ENCODE data around the gene UBAC2. TPM values are rescaled to one million over a fixed set of nuclear protein-coding genes. Genes with fewer than 3 reads are reported as not detected.

The UBAC2 gene
- total RNA-seq, 1 experiment from 2014 or later: 45.8 TPM

- Histone ChIP-seq H3K27ac (ENCODE audit: low read depth, low read length, poor library complexity, severe bottlenecking) (no peak overlapping the region), H3K4me3 (ENCODE audit: low read depth, low read length, poor library complexity, severe bottlenecking) (no peak overlapping the region), H3K9me3 (ENCODE audit: low read depth, low read length, poor library complexity, severe bottlenecking) (no peaks in the 10 kb centered on the region), H3K36me3 (ENCODE audit: insufficient read depth, low read length, poor library complexity, severe bottlenecking) (peaks cover 6% of the 10 kb centered on the region), H3K4me1 (ENCODE audit: insufficient read depth, low read length, poor library complexity, severe bottlenecking) (no peaks in the 10 kb centered on the region), H3K27me3 (replicated peaks; ENCODE audit: insufficient read depth, low read depth, low read length, poor library complexity) (no peaks in the 10 kb centered on the region)
- intact Hi-C loops (cut with micrococcal nuclease; ENCODE audit: unreplicated experiment): no loop called here
- TF ChIP-seq EZH2 (IDR thresholded peaks at IDR 0.05; ENCODE audit: borderline replicate concordance, low read depth, low read length, poor library complexity, severe bottlenecking) (no peak), CTCF (conservative IDR thresholded peaks at IDR 0.05; ENCODE audit: low read depth, low read length) (no peak)
- no TSS peak for BruUV-seq (replicated peaks)
- CTCF ChIA-PET: no interaction called here
- POLR2A ChIA-PET (ENCODE audit: low non-redundant PET): no interaction called here
- DNase-seq (ENCODE audit: low spot score): no peak
These were observed 142.2 kb downstream of the UBAC2 start for GRCh38 chr13:99342723-99343315.

DNA sequence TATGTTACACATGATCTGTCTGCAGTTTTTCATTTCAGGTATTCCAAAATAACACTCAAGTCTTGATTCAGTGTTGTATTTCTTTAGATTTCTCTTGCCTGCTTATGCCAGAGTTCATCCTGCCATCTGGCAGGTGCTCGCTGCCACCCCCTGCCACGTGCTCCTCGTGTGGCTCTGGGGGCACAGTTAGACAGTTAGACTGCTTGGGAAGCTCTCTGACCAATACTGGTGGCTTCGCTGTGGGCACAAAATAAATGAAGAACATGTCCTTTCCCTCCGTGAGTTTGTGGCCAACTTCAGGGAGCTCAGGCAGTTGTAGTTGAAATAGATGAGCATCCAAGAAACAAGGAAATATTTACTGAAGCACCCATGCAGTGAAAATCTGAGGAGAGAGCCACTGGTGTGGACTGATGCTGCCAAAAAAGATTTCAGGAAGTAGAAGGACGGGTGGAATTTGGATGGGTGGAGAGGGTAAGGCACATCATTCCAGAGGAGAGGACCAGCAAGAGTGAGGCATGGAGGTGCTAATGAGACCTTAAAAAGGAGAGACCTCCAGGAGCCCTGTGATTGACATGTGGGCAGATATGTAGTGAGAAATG is 144.1 kb downstream of the UBAC2 start:
- Histone ChIP-seq H3K36me3 (ENCODE audit: insufficient read depth, low read length, poor library complexity, severe bottlenecking) (peaks cover 8% of the 10 kb centered on the region), H3K9me3 (ENCODE audit: low read depth, low read length, poor library complexity, severe bottlenecking) (no peaks in the 10 kb centered on the region), H3K27ac (ENCODE audit: low read depth, low read length, poor library complexity, severe bottlenecking) (no peak overlapping the region), H3K27me3 (replicated peaks; ENCODE audit: insufficient read depth, low read depth, low read length, poor library complexity) (no peaks in the 10 kb centered on the region), H3K4me1 (ENCODE audit: insufficient read depth, low read length, poor library complexity, severe bottlenecking) (no peaks in the 10 kb centered on the region), H3K4me3 (ENCODE audit: low read depth, low read length, poor library complexity, severe bottlenecking) (no peak overlapping the region)
- DNase-seq (ENCODE audit: low spot score): no peak
- intact Hi-C loops (cut with micrococcal nuclease; ENCODE audit: unreplicated experiment): no loop called here
- CTCF ChIA-PET: no interaction called here
- POLR2A ChIA-PET (ENCODE audit: low non-redundant PET): no interaction called here
- no peak for TF ChIP-seq CTCF (conservative IDR thresholded peaks at IDR 0.05; ENCODE audit: low read depth, low read length)
- no peak for TF ChIP-seq EZH2 (IDR thresholded peaks at IDR 0.05; ENCODE audit: borderline replicate concordance, low read depth, low read length, poor library complexity, severe bottlenecking)
- no TSS peak for BruUV-seq (replicated peaks)

DNA sequence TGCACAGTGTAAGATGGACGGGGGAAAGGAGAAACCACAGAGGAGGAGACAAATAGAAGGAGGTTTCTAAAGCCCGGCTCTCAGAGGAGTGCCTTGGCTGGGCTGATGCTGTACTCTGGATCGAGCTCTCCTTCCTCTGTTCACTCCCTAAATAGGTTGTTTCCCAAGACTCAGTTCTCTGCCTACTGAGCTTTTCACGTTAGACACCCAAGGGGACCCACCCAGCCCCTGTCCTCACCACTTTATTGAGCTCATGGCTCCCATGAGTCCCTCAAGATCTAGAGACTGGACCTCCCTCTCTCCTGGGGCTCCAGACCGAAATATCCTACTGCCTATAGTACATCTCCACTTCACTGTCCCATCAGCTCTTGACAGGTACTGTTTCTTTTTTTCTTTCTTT is 144.7 kb downstream of the UBAC2 start:
- intact Hi-C loops (cut with micrococcal nuclease; ENCODE audit: unreplicated experiment): no loop called here
- POLR2A ChIA-PET (ENCODE audit: low non-redundant PET): no interaction called here
- CTCF ChIA-PET: no interaction called here
- H3K27me3 ChIP-seq (replicated peaks; ENCODE audit: insufficient read depth, low read depth, low read length, poor library complexity): no peaks in the 10 kb centered on the region
- DNase-seq (ENCODE audit: low spot score): no peak
- H3K9me3 ChIP-seq (ENCODE audit: low read depth, low read length, poor library complexity, severe bottlenecking): no peaks in the 10 kb centered on the region
- peaks cover 8% of the 10 kb centered on the region for H3K36me3 ChIP-seq (ENCODE audit: insufficient read depth, low read length, poor library complexity, severe bottlenecking)
- BruUV-seq (replicated peaks): no TSS peak
- H3K4me3 ChIP-seq (ENCODE audit: low read depth, low read length, poor library complexity, severe bottlenecking): no peak overlapping the region
- no peak for TF ChIP-seq EZH2 (IDR thresholded peaks at IDR 0.05; ENCODE audit: borderline replicate concordance, low read depth, low read length, poor library complexity, severe bottlenecking)
- TF ChIP-seq CTCF (conservative IDR thresholded peaks at IDR 0.05; ENCODE audit: low read depth, low read length): no peak
- no peaks in the 10 kb centered on the region for H3K4me1 ChIP-seq (ENCODE audit: insufficient read depth, low read length, poor library complexity, severe bottlenecking)
- H3K27ac ChIP-seq (ENCODE audit: low read depth, low read length, poor library complexity, severe bottlenecking): no peak overlapping the region
